Neuronal stem cell (in vitro differentiated cells): ENCODE data around the gene CDR2.

Experiments used
- DNase-seq: peaks from one replicate; pipeline ENCODE4 v3.0.0-alpha.2; 2013; ENCODE audit warnings: low spot score
- H2AFZ ChIP-seq: one replicate; pipeline ENCODE4 v1.6.1; 2013; ENCODE audit warnings: mild to moderate bottlenecking, low read length, inconsistent platforms
- H2AK5ac ChIP-seq: 2 replicates; pipeline ENCODE4 v1.6.1; 2013; ENCODE audit warnings: low read depth, mild to moderate bottlenecking, inconsistent platforms, low read length, moderate library complexity, mixed read lengths
- H2BK120ac ChIP-seq: 2 replicates; pipeline ENCODE4 v1.6.1; 2013; ENCODE audit warnings: low read depth, mild to moderate bottlenecking, inconsistent platforms, low read length, moderate library complexity, mixed read lengths
- H2BK12ac ChIP-seq: one replicate; pipeline ENCODE4 v1.6.1; 2013; ENCODE audit warnings: low read length, inconsistent platforms
- H2BK15ac ChIP-seq: 2 replicates; pipeline ENCODE4 v1.6.1; 2013; ENCODE audit warnings: mild to moderate bottlenecking, low read length, inconsistent platforms, mixed read lengths
- H2BK5ac ChIP-seq: one replicate; pipeline ENCODE4 v1.6.1; 2013; ENCODE audit warnings: inconsistent platforms, mild to moderate bottlenecking, low read length, moderate library complexity
- H3K14ac ChIP-seq: one replicate; pipeline ENCODE4 v1.6.1; 2013; ENCODE audit warnings: low read length, inconsistent platforms
- H3K18ac ChIP-seq: 2 replicates; pipeline ENCODE4 v1.6.1; 2013; ENCODE audit warnings: low read length, inconsistent platforms
- H3K23ac ChIP-seq: 2 replicates; pipeline ENCODE4 v1.6.1; 2013; ENCODE audit warnings: low read depth, mild to moderate bottlenecking, mixed read lengths, low read length, inconsistent platforms; ENCODE audit not compliant: poor library complexity
- H3K27ac ChIP-seq: replicated peaks from 3 replicates; pipeline ENCODE4 v1.5.1; 2013; ENCODE audit warnings: low read length, inconsistent platforms
- H3K27me3 ChIP-seq, 3 experiments: 2 replicates each; pipeline ENCODE4 v1.6.1; 2013; ENCODE audit warnings: low read length in 3 of 3, mild to moderate bottlenecking in 2 of 3, inconsistent platforms in 1 of 3, low read depth in 1 of 3, mixed read lengths in 1 of 3, moderate library complexity in 1 of 3; ENCODE audit not compliant: control insufficient read depth in 3 of 3, insufficient read depth in 3 of 3
- H3K36me3 ChIP-seq, 2 donors: replicated peaks in 1 of 2; 2 replicates each; pipeline ENCODE4 v1.6.1; 2013; ENCODE audit warnings: low read length in 2 of 2; ENCODE audit not compliant: control insufficient read depth in 2 of 2, insufficient read depth in 2 of 2
- H3K4ac ChIP-seq: 2 replicates; pipeline ENCODE4 v1.6.1; 2013; ENCODE audit warnings: inconsistent platforms, mild to moderate bottlenecking, low read length, moderate library complexity
- H3K4me1 ChIP-seq, 2 donors: 1 replicate in 1 of 2; 2 replicates in 1 of 2; pipeline ENCODE4 v1.6.1; 2013; ENCODE audit warnings: low read length in 2 of 2, low read depth in 1 of 2; ENCODE audit not compliant: control insufficient read depth in 2 of 2, insufficient read depth in 1 of 2
- H3K4me2 ChIP-seq: one replicate; pipeline ENCODE4 v1.6.1; 2013; ENCODE audit warnings: mild to moderate bottlenecking, low read length, inconsistent platforms; ENCODE audit not compliant: insufficient read depth, poor library complexity, severe bottlenecking
- H3K4me3 ChIP-seq, 2 donors: 2 replicates each; pipeline ENCODE4 v1.5.1; 2013; ENCODE audit warnings: low read length in 2 of 2, mild to moderate bottlenecking in 2 of 2, inconsistent platforms in 1 of 2, moderate library complexity in 1 of 2
- H3K79me1 ChIP-seq: one replicate; pipeline ENCODE4 v1.6.1; 2013; ENCODE audit warnings: low read depth, mild to moderate bottlenecking, inconsistent platforms, low read length, moderate library complexity
- H3K9ac ChIP-seq: one replicate; pipeline ENCODE4 v1.6.1; 2013; ENCODE audit warnings: mild to moderate bottlenecking, low read depth, low read length, inconsistent platforms; ENCODE audit not compliant: poor library complexity
- H3K9me3 ChIP-seq, 2 donors: replicated peaks in 1 of 2; 2 replicates each; pipeline versions ENCODE3 to v1.6.1; 2013; ENCODE audit warnings: low read length in 2 of 2, mild to moderate bottlenecking in 2 of 2, inconsistent platforms in 1 of 2, low read depth in 1 of 2, mixed read lengths in 1 of 2, moderate library complexity in 1 of 2; ENCODE audit not compliant: control insufficient read depth in 2 of 2, insufficient read depth in 1 of 2
- H4K8ac ChIP-seq: one replicate; pipeline ENCODE4 v1.6.1; 2013; ENCODE audit warnings: low read depth, mild to moderate bottlenecking, inconsistent platforms, low read length, moderate library complexity
- H4K91ac ChIP-seq: one replicate; pipeline ENCODE4 v1.6.1; 2013; ENCODE audit warnings: low read length, low read depth, mild to moderate bottlenecking, inconsistent platforms; ENCODE audit not compliant: poor library complexity
- WGBS, 2 donors: extraction: QIAGEN DNeasy Blood & Tissue Kit; methylation state at CpG; one replicate each; pipeline ENCODE4 v1.1.7; 2013; ENCODE audit warnings: missing lambda C conversion rate in 2 of 2, mixed read lengths in 1 of 2; ENCODE audit not compliant: insufficient read length in 2 of 2, insufficient replicate concordance in 1 of 2; ENCODE audit errors: extremely low coverage in 2 of 2; 5-methylcytosine and 5-hydroxymethylcytosine counted together

Gene CDR2

DNA sequence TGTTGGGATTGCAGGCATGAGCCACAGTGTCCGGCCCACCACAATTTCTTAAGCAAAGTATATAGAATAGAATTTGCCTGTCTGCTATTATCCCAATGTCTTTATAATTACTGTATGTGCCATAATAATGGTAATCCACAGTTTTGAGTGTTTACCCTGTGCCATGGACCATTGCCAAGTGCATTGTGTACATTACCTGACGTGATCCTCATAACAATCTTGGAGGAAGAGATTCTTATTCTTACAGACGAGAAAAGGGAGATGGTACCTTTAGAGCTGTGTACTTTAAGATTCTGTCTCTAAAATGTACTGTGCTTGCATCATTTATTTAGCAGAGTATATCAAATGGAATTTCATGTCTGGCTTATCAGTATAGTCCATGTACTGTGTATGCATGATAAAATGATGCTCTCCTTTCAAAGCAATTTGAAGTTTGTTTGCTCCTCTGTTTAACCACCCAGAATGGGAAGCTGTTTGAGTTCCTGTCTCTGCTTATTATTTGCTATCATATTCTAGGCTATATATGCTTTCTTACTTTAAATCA is 13.8 kb upstream of the CDR2 start:
- H3K4ac ChIP-seq = no peak overlapping the region
- no peaks in the 10 kb centered on the region for H3K4me1 ChIP-seq
- no peak overlapping the region for H4K91ac ChIP-seq
- H3K9ac ChIP-seq = no peak overlapping the region
- no peaks in the 10 kb centered on the region for H3K27me3 ChIP-seq
- no peak overlapping the region for H3K4me2 ChIP-seq
- no peak overlapping the region for H2AFZ ChIP-seq
- H2BK5ac ChIP-seq = no peak overlapping the region
- no peak overlapping the region for H3K18ac ChIP-seq
- no peak overlapping the region for H4K8ac ChIP-seq
- no peaks in the 10 kb centered on the region for H3K9me3 ChIP-seq
- H3K14ac ChIP-seq = no peak overlapping the region
- H2AK5ac ChIP-seq = no peak overlapping the region
- no peak overlapping the region for H2BK12ac ChIP-seq
- H2BK15ac ChIP-seq = no peak overlapping the region
- H3K79me1 ChIP-seq = no peaks in the 10 kb centered on the region
- H3K36me3 ChIP-seq = no peaks in the 10 kb centered on the region
- no peak overlapping the region for H3K23ac ChIP-seq
- WGBS, 2 donors = no CpG with 5 or more reads among the region's 3 CpGs
- no peak overlapping the region for H3K4me3 ChIP-seq
- DNase-seq = no peak
- no peak overlapping the region for H2BK120ac ChIP-seq
- no peak overlapping the region for H3K27ac ChIP-seq

DNA sequence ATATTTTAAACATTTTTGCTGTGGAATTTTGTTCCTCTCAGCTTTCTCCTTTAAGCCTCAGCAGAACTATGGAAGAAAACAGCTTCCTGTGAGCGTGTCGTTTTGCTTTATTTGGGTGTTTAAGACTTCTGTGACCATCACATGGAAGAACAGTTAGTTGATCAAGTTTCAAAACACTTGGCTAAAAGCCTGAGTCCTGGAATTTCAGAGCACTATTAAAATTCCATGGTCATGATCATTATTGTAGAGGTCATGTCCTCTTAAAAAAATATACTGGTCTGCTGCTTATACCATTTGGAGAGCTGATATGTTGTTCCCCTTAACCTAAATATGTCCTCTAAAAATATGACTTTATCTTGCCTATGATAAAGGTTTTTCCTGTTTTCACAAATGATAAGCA is 12.6 kb upstream of the CDR2 start:
- Histone ChIP-seq H3K4ac (no peak overlapping the region), H3K27me3 (no peaks in the 10 kb centered on the region), H3K27ac (no peak overlapping the region), H3K9me3 (no peaks in the 10 kb centered on the region), H4K8ac (no peak overlapping the region), H2BK5ac (no peak overlapping the region), H2AFZ (no peak overlapping the region), H2BK15ac (no peak overlapping the region), H3K4me1 (no peaks in the 10 kb centered on the region), H3K23ac (no peak overlapping the region), H2AK5ac (no peak overlapping the region), H3K18ac (no peak overlapping the region), H3K4me2 (no peak overlapping the region), H3K9ac (no peak overlapping the region), H3K14ac (no peak overlapping the region), H2BK12ac (no peak overlapping the region), H3K4me3 (no peak overlapping the region), H4K91ac (no peak overlapping the region), H3K36me3 (no peaks in the 10 kb centered on the region), H3K79me1 (no peaks in the 10 kb centered on the region), H2BK120ac (no peak overlapping the region)
- no CpG with 5 or more reads among the region's 2 CpGs for WGBS, 2 donors
- no peak for DNase-seq

GRCh38 chr16:22385196-22385595 is 10.8 kb upstream of the CDR2 start:
- Histone ChIP-seq H3K14ac (no peak overlapping the region), H2BK12ac (no peak overlapping the region), H3K36me3 (no peaks in the 10 kb centered on the region), H3K4me3 (no peak overlapping the region), H2BK120ac (no peak overlapping the region), H3K4me2 (no peak overlapping the region), H3K27ac (no peak overlapping the region), H3K4ac (no peak overlapping the region), H4K8ac (no peak overlapping the region), H3K9ac (no peak overlapping the region), H2AFZ (no peak overlapping the region), H3K9me3 (no peaks in the 10 kb centered on the region), H3K27me3 (no peaks in the 10 kb centered on the region), H3K18ac (no peak overlapping the region), H2BK5ac (no peak overlapping the region), H2AK5ac (no peak overlapping the region), H3K23ac (no peak overlapping the region), H3K79me1 (no peaks in the 10 kb centered on the region), H3K4me1 (no peaks in the 10 kb centered on the region), H2BK15ac (no peak overlapping the region), H4K91ac (no peak overlapping the region)
- no CpG with 5 or more reads among the region's 3 CpGs for WGBS, 2 donors
- no peak for DNase-seq

DNA sequence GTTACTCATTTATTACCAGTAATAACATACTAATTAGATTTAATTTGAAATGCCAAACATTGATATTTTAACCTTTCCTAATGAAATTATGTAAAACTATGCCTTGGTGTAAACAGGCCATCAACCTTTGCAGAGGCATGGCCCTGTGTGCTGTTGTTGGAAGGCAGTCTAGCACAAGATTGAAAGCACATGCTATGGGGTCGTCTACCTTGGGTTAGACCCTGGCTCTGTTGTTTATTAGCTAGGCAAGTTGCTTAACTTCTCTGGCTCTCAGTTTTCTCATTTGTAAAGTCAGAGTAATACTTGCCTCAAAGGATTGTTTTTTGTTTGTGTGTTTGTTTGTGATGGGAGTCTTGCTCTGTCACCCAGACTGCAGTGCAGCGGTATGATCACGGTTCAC is 9.4 kb upstream of the CDR2 start:
- DNase-seq = no peak
- H3K9ac ChIP-seq = no peak overlapping the region
- H3K14ac ChIP-seq = no peak overlapping the region
- no peak overlapping the region for H2AFZ ChIP-seq
- H3K4me1 ChIP-seq = no peaks in the 10 kb centered on the region
- H3K79me1 ChIP-seq = no peaks in the 10 kb centered on the region
- H2BK15ac ChIP-seq = no peak overlapping the region
- no peaks in the 10 kb centered on the region for H3K36me3 ChIP-seq
- no CpG with 5 or more reads among the region's 3 CpGs for WGBS, 2 donors
- H4K8ac ChIP-seq = no peak overlapping the region
- no peaks in the 10 kb centered on the region for H3K27me3 ChIP-seq
- no peak overlapping the region for H2BK120ac ChIP-seq
- H3K9me3 ChIP-seq = no peaks in the 10 kb centered on the region
- H3K4me2 ChIP-seq = no peak overlapping the region
- no peak overlapping the region for H4K91ac ChIP-seq
- no peak overlapping the region for H3K23ac ChIP-seq
- H3K4me3 ChIP-seq = no peak overlapping the region
- no peak overlapping the region for H2BK12ac ChIP-seq
- H3K27ac ChIP-seq = no peak overlapping the region
- H3K18ac ChIP-seq = no peak overlapping the region
- no peak overlapping the region for H2AK5ac ChIP-seq
- H2BK5ac ChIP-seq = no peak overlapping the region
- no peak overlapping the region for H3K4ac ChIP-seq
